Right renal cortex interstitium (tissue), 3 donors: ENCODE results near the gene GPR180. TPM values are rescaled to one million over a fixed set of nuclear protein-coding genes. Genes with fewer than 3 reads are reported as not detected.

Experiments used
- DNase-seq, 3 donors: peaks; one replicate each; pipeline ENCODE4 v3.0.0-alpha.2; 2013; ENCODE audit warnings: low read depth in 3 of 3, low spot score in 2 of 3
- polyA plus RNA-seq, 3 donors: library from polyadenylated mRNA; unstranded; fragments of 120-200 nt; gene quantifications; one replicate each; pipeline ENCODE4 v1.2.1, GENCODE V29; 2013; ENCODE audit not compliant: insufficient read length in 3 of 3

The GPR180 gene
- polyA plus RNA-seq, 3 donors: 7.9 to 9.0 (median 8.6) TPM

GRCh38 chr13:94640721-94641120, 39.1 kb downstream of the GPR180 start:
- no peak for DNase-seq

DNA sequence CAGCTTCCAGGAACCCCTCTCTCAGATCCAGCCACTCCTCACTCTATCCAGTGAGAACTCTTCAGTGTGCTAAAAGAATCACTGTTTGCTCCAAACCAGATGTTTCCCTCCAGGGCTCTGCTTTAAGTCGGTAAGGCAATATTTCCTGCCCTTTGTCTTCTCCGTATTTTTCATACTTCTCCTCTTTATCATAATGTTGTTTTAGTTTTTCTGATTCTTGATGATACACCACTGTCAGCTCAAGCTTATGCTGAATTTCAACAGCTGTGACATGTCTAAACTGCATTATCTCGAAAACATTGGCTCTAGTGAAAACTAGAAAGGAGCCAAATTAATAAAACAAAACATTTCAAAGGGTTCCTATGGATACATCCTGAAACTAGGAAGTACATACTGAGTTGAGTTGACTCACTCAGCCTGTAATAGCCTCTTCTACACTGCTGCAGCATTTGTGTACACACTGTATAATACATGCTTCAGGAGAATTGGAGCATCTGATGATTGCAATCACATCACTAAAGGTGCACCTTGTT, 39.8 kb downstream of the GPR180 start:
- DNase-seq: peak; percentile 38 to 60 (median 56)

- no peak for DNase-seq
Measured at GRCh38 chr13:94646904-94647303, 45.2 kb downstream of the GPR180 start.

DNA sequence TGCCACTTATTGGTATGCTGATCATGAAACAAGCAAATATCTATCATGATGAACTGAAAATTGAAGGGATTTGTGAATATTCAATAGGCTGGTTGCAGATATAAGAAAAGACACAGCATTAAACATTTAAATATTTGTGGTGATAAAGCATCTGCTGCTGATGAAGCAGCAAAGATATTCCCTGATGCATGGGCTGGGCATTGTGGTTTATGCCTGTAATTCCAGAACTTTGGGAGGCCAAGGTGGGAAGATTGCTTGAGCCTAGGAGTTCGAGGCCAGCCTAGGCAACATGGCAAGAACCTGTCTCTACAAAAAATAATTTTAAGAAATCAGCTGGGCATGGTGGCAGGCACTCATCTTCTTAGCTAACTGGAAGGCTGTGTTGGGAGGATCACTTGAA, 54.5 kb downstream of the GPR180 start:
- DNase-seq: no peak

DNA sequence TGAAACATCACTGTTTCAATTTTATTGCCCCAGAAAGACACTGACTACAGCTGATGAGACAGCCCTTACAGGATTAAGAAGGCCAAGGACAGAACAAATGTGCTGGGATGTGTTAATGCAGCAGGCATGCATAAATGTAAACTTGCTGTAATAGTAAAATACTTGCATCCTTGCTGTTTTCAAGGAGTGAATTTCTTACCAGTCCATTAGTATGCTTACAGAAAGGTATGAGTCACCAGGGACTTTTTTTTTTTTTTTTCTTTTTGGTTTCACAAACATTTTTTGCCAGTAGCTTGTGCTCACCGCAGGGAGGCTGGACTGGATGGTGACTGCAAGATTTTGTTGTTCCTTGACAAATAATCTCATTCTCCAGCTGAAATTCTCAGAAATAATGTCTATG, 55.1 kb downstream of the GPR180 start:
- DNase-seq: no peak

- no peak for DNase-seq
Measured at GRCh38 chr13:94657167-94657566, 55.5 kb downstream of the GPR180 start.

GRCh38 chr13:94658926-94659597, 57.4 kb downstream of the GPR180 start:
- DNase-seq: no peak

- DNase-seq: no peak
Measured at GRCh38 chr13:94659598-94659946, 57.9 kb downstream of the GPR180 start.

GRCh38 chr13:94660695-94661326, 59.2 kb downstream of the GPR180 start:
- no peak for DNase-seq

- no peak for DNase-seq
Measured at GRCh38 chr13:94661406-94661805, 59.7 kb downstream of the GPR180 start.

- no peak for DNase-seq
Measured at GRCh38 chr13:94662274-94662945, 60.8 kb downstream of the GPR180 start.

DNA sequence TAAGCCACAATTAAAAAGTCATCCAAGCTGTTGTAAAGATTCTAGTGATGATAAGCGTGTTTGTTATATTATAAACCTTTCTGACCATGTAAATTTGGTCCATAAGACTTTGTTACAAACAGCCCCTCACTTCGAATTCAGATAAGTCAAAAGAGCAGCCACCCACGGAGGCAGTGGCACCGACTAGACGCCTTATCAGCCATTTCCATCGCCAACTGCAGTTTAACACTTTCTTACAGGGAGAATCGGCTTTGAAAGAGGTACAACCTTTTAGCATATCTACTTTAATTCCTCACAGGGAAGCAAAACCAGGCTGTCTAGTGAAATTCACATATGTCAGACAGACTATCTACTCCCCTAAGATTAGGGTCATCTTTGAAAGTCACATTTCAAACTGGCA, 63.2 kb downstream of the GPR180 start:
- DNase-seq: no peak

DNA sequence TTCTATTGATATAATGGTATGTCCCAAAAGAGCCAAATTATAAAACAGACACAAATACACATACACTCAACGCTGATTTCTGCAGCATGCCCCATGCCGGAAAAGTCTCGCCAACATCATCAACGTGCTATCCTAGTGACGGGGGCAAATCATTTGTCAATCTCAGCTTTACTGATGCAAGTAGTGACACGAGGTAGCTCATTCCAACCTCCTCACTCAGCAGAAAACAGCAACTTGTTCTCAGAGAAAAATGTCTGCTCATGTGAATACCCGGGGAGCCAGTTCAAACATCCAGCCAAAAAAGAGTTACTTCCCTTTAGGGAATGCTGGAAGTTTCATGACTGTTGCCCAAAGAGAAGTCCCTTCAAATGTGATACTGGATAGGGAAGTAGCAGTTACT, 64.4 kb downstream of the GPR180 start:
- no peak for DNase-seq

DNA sequence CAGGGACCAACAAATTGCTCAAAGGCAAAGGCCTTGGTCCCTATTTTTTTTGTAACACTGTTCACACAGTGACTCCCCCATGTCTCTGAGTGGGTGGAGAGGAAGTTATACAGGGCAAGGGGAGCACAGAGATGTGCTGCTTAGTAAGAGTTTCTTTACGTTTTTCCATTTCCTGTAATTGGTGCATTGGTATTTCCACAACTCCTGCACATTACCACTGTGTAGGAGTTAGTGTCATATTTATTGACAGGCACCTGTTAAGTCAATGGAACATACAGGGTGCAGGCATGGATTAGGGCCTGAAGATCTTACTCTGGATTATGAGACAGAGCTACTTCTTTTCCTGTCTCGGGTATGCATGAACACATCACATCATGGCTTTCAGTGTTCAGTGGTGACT, 65.5 kb downstream of the GPR180 start:
- no peak for DNase-seq

DNA sequence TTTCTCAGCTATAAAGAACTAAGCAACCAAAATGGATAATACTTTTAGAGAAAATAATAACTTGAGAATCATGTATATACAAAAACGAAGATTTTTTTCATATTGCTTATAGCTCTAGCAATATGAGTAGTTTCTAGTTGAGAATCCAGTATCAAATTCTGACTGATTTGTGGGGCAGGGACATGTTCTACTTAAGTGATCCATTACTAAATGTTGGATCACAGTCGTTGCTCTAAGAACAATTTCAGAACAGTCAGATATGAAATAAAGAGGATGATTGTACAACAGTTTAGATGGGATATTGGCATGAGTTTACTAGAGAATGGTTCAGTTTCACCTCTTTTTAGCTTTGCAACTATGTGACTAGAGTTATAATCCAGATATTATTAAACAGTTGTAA, 70.7 kb downstream of the GPR180 start:
- no peak for DNase-seq

DNA sequence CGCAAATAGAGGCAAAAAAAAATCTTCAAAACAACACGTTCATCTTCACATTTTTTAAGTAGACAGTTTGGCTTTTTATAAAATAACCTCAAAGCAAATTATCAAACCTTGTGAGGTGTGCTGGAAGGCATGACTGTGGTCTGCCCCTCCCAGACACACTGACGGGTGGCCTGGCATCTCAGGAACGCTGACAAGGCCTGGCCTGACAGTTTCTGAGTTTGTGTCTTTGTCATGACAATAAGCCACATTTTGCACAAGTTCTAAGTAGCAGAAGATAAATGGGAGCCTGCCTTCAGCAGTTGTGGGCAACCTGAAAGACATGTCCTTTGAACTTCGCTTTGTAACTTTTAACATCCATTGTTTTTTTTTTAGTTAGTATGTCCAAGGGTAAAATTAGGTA, 72.2 kb downstream of the GPR180 start:
- no peak for DNase-seq

DNA sequence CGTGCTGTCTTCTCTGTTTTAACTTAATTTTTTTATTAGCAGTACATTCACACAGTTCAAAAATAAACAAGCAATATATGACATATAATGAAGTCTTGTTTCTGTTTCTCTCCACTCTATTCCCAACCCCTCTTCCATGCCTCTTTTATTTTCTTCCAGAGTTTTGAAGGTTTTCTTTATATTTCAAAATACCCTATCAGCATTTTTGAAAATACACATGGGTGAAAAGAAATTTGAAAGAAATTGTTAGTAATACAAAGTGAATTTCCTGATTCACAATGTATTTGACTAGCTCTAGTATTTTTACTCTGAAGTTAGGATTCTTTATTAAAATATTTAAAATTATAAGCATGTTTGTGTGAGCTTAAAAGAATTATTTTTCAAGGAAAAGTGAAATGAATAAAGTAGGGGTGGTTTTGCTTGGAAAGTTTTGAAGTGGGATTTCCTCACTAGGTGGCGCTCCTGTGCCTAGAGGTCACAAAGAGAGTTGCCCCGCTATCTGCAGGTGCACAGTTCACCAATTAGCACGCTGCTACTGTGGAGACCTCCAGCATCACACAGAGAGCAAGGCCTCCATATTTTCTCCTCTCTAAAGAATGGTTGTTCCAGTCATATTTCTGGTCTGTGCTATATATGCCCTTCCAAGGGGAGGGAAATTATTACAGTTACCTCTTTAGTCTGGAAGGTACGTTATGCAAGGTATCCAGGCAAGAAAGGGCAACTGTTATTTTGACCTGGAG, 73.1 kb downstream of the GPR180 start:
- DNase-seq: no peak

GRCh38 chr13:94677799-94678198, 76.1 kb downstream of the GPR180 start:
- no peak for DNase-seq

DNA sequence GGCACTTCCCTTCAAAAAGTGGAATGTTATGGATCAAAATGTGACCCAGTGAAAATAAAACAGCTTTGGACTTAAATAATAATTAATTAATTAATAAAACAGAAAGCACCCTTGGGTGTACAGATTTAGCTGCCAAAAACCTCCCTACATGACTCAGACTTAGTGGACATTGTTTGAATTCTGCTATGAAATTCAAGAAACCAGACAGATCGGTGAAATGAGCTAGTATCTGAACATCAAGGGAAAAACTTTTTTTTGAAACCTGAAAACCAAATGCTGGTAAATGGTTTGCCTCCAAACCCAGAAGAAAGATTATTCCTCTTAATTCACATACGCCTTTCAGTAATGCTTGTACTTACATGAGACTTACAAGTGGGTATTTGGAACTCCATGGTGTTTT, 77.2 kb downstream of the GPR180 start:
- DNase-seq: no peak

GRCh38 chr13:94679614-94680013, 78.0 kb downstream of the GPR180 start:
- DNase-seq: no peak

- no peak for DNase-seq
Measured at GRCh38 chr13:94682229-94682628, 80.6 kb downstream of the GPR180 start.
